Measurements from ENCODE around the gene TNFRSF25. TPM values are rescaled to one million over a fixed set of nuclear protein-coding genes. Genes with fewer than 3 reads are reported as not detected.

Gene TNFRSF25
- total and polyA plus RNA-seq, 11 donors, result 4.7 to 17.5 (median 9.3) TPM

DNA sequence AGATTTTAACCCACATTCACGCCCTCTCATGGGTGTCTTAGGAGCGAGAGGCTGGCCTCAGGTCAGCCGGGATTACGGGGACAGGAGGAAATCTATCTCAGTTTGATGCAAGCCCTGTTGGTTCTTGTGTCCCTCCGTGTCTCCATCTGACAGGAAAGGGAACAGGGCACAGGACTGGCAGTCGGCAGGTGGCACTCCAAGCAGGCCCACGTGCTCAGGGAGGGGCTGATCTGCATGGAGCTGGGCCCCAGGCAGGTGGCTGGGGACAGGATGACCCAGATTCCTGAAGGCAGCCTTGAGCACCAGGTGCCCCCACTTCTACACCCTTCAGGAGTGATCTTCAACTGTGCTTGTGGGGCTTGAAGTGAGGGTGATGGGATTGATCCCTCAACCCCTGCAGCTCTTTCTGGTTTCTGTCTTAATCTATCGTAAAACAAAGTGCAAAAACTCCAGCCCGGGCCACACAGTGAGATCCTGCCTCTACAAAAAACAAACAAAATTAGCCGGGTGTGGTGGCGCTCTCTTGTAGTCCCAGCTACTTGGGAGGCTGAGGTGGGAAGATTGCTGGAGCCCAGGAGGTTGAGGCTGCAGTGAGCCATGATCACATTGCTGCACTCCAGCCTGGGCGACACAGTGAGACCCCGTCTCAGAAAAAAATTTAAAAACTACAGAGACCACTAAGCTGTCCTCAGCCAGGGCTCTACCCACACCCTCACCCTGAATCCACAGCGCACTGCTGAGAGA, 17.2 kb upstream of the TNFRSF25 start:
- Histone ChIP-seq H3K36me3 (peaks cover 0 to under 1% (median 0%) of the 10 kb centered on the region in 9 donors), H3K4me3 (no peak overlapping the region), H3K27ac (no peak overlapping the region), H3K9me3 (no peaks in the 10 kb centered on the region), H3K4me1 (peaks cover 0 to 24% (median 15%) of the 10 kb centered on the region in 12 donors), H3K27me3 (peaks cover 0 to 23% (median 4%) of the 10 kb centered on the region in 9 donors)
- TF ChIP-seq, protein P1, sequence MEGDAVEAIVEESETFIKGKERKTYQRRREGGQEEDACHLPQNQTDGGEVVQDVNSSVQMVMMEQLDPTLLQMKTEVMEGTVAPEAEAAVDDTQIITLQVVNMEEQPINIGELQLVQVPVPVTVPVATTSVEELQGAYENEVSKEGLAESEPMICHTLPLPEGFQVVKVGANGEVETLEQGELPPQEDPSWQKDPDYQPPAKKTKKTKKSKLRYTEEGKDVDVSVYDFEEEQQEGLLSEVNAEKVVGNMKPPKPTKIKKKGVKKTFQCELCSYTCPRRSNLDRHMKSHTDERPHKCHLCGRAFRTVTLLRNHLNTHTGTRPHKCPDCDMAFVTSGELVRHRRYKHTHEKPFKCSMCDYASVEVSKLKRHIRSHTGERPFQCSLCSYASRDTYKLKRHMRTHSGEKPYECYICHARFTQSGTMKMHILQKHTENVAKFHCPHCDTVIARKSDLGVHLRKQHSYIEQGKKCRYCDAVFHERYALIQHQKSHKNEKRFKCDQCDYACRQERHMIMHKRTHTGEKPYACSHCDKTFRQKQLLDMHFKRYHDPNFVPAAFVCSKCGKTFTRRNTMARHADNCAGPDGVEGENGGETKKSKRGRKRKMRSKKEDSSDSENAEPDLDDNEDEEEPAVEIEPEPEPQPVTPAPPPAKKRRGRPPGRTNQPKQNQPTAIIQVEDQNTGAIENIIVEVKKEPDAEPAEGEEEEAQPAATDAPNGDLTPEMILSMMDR (IDR thresholded peaks at IDR 0.05), result no peak
- no peak for TF ChIP-seq POLR2A (IDR thresholded peaks at IDR 0.05)
- intact Hi-C loops (cut with DNase I), result loop anchor here in 5 of 10 donors (10.0 kb wide), 3 partner anchors 72 to 162 kb away; partner anchors contain the start of genes NOL9 (in 1 of the 5) and TAS1R1 (in 1 of the 5)
- DNase-seq (no peak), ATAC-seq (no peak)
- WGBS, 4 donors, result 83 to 90% (median 86%) methylated on average over 14 of the region's 14 CpGs

DNA sequence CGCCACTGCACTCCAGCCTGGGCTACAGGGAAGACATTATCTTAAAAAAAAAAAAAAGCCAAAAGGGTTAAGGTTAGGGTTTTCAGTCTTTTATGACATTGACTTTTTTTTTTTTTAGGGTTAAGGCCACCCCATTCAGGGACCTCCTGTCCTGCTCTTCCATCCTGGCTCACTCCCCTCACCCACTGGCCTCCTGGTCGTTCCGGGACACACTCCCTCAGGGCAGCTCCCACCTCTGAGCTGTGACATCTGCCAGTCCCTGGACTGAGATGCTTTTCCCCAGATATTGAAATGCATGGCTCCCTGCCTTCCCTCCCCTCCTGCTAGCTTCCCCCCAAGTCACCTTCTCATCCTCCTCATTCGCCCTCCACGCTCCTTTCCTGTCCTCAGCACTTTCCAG, 15.8 kb upstream of the TNFRSF25 start:
- H3K27me3 ChIP-seq, result peaks cover 0 to 23% (median 4%) of the 10 kb centered on the region in 9 donors
- H3K27ac ChIP-seq, result no peak overlapping the region
- no peaks in the 10 kb centered on the region for H3K9me3 ChIP-seq
- intact Hi-C loops (cut with DNase I), result loop anchor here in 5 of 10 donors (10.0 kb wide), 3 partner anchors 73 to 163 kb away; partner anchors contain the start of genes NOL9 (in 1 of the 5) and TAS1R1 (in 1 of the 5)
- ATAC-seq (no peak), DNase-seq (no peak)
- H3K4me1 ChIP-seq, result peaks cover 0 to 21% (median 12%) of the 10 kb centered on the region in 12 donors
- TF ChIP-seq, protein P1 (IDR thresholded peaks at IDR 0.05), result no peak
- TF ChIP-seq POLR2A (IDR thresholded peaks at IDR 0.05), result no peak
- H3K4me3 ChIP-seq, result no peak overlapping the region
- peaks cover 0 to 13% (median 0%) of the 10 kb centered on the region in 9 donors for H3K36me3 ChIP-seq
- WGBS, 4 donors, result 77 to 85% (median 82%) methylated on average over 5 of the region's 5 CpGs

DNA sequence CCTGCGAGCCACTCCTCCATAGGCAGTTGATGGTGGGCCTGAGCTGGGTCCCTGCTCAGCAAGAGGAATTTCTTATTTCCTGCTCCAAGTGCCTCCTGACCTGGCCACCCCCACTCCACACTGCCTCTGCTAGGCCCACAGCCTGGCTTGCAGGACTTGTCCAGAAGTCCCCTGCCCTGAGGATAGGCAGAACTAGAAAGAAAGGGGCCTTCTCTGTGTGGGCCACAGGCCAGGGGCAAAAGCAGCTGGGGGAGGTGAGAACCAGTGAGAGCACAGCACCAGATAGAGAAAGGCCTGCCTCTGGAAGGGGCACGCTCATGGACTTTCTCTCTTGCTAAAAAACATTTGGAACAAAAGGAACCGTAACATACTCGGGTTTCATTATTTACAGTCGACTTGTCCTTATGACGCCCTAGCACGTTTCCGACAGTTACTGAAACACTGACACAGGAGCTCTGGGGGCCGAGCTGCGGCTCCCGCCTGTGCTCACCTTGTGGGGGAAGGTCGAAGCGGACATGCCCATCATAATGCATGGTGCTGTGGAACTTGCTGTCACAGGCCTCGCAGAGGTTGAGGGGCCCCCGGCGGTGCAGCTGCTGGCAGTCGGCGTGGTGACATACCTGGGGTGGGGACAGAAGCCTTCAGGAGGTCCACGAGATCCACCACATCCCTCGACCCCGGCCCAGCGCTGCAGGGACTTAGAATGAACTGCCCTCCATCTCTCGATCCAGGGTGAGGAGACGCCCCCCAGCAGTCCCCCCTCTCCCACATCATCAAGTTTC, 11.3 kb upstream of the TNFRSF25 start:
- intact Hi-C loops (cut with DNase I), result no loop called here
- ATAC-seq, result no peak
- no peak for DNase-seq

More for the DNA sequence above, 11.3 kb upstream of the TNFRSF25 start:
- peaks cover 0 to 6% (median 0%) of the 10 kb centered on the region in 12 donors for H3K4me1 ChIP-seq
- H3K36me3 ChIP-seq, result peaks cover 0 to 47% (median 20%) of the 10 kb centered on the region in 9 donors
- H3K27me3 ChIP-seq, result no peaks in the 10 kb centered on the region
- 88 to 90% (median 88%) methylated on average over 24 of the region's 24 CpGs for WGBS, 4 donors
- no peaks in the 10 kb centered on the region for H3K9me3 ChIP-seq
- no peak overlapping the region for H3K4me3 ChIP-seq
- TF ChIP-seq POLR2A (IDR thresholded peaks at IDR 0.05), result no peak
- TF ChIP-seq, protein P1 (IDR thresholded peaks at IDR 0.05), result no peak
- H3K27ac ChIP-seq, result no peak overlapping the region

All from heart left ventricle (tissue), 16 donors.